Upper lobe of left lung (tissue), 6 donors: ENCODE data around the gene RUNDC3A. TPM values are rescaled to one million over a fixed set of nuclear protein-coding genes. Genes with fewer than 3 reads are reported as not detected.

Source experiments
- ATAC-seq, 2 donors: fragments of 200-7000 bp; cut with Tn5 transposase; one replicate each; pipeline ENCODE4 v1.9.1; 2022; ENCODE audit warnings: mild to moderate bottlenecking in 2 of 2, moderate library complexity in 2 of 2; ENCODE audit not compliant: low FRiP score in 2 of 2
- DNase-seq, 2 donors: peaks; one replicate each; pipeline ENCODE4 v3.0.0-alpha.2; 2019 to 2020
- H3K27ac ChIP-seq, 4 donors: fragments of 200-600 bp; sonication (generic); one replicate each; pipeline ENCODE4 v1.5.1; 2016 to 2019
- H3K27me3 ChIP-seq, 4 donors: fragments of 200-600 bp; sonication (generic); one replicate each; pipeline ENCODE4 v1.5.1; 2017 to 2019
- H3K36me3 ChIP-seq, 4 donors: fragments of 200-600 bp; sonication (generic); one replicate each; pipeline ENCODE4 v1.5.1; 2016 to 2019
- H3K4me1 ChIP-seq, 4 donors: fragments of 200-600 bp; sonication (generic); one replicate each; pipeline ENCODE4 v1.5.1; 2018 to 2019
- H3K4me3 ChIP-seq, 4 donors: fragments of 200-600 bp; sonication (generic); one replicate each; pipeline ENCODE4 v1.5.1; 2017 to 2019; ENCODE audit warnings: mild to moderate bottlenecking in 2 of 4, moderate library complexity in 1 of 4
- H3K9me3 ChIP-seq, 4 donors: fragments of 200-600 bp; sonication (generic); one replicate each; pipeline ENCODE4 v1.5.1; 2018 to 2019
- CTCF ChIP-seq, 6 experiments: fragments of 450-650 bp in 4 of 6; fragments of 200-600 bp in 2 of 6; sonication (generic) in 2 of 6; IDR thresholded peaks; one replicate each; pipeline ENCODE4 v1.5.1; 2016 to 2019; ENCODE audit warnings: antibody characterized with exemption in 6 of 6
- EP300 ChIP-seq, 4 donors: sonication (generic); formaldehyde crosslinking; IDR thresholded peaks; one replicate each; pipeline ENCODE4 v1.5.1; 2017; ENCODE audit warnings: antibody characterized with exemption in 4 of 4, control low read depth in 2 of 4
- POLR2A ChIP-seq, 4 donors: fragments of 450-650 bp; IDR thresholded peaks; one replicate each; pipeline ENCODE4 v1.5.1; 2016 to 2017; ENCODE audit warnings: antibody characterized with exemption in 4 of 4, mild to moderate bottlenecking in 2 of 4
- POLR2AphosphoS5 ChIP-seq, 2 donors: sonication (generic); formaldehyde crosslinking; IDR thresholded peaks; one replicate each; pipeline ENCODE4 v1.5.1; 2017; ENCODE audit warnings: antibody characterized with exemption in 2 of 2
- WGBS, 2 donors: methylation state at CpG; one replicate each; pipeline ENCODE4 v1.1.5; 2017 to 2018; 5-methylcytosine and 5-hydroxymethylcytosine counted together
- total RNA-seq, 6 donors: library from RNA; depleted of rRNA in 4 of 6; stranded (reverse); fragments of >200 nt in 4 of 6; gene quantifications; one replicate each; pipeline versions ENCODE4 v1.1.0 to v1.2.1, GENCODE V29; 2016 to 2021
- donor health status: DM: no; HTN: no; CAD: no; lungs with moderate emphysema.
- donor health status: DM: no; HTN: yes; CAD: no; lungs with severe emphysema.

Gene RUNDC3A
- total RNA-seq, 6 donors from 2014 or later: 0.13 to 2.6 (median 1.0) TPM; not detected in 3

- WGBS, 2 donors: 66 to 70% methylated on average over 5 to 7 of the region's 7 CpGs
- Histone ChIP-seq H3K27me3 (no peaks in the 10 kb centered on the region), H3K36me3 (no peaks in the 10 kb centered on the region), H3K4me1 (peaks cover 0 to 7% (median 3%) of the 10 kb centered on the region in 4 donors), H3K27ac (peak overlapping the region in 1 of 4 donors; percentile 61), H3K9me3 (no peaks in the 10 kb centered on the region), H3K4me3 (no peak overlapping the region)
- DNase-seq: peak in 1 of 2 donors; percentile 44
- no peak for TF ChIP-seq CTCF (IDR thresholded peaks at IDR 0.05)
- TF ChIP-seq POLR2A (IDR thresholded peaks at IDR 0.05): no peak
- no peak for TF ChIP-seq POLR2AphosphoS5 (IDR thresholded peaks at IDR 0.05)
- TF ChIP-seq EP300 (IDR thresholded peaks at IDR 0.05): no peak
- ATAC-seq: no peak
These were observed 38.7 kb upstream of the RUNDC3A start for GRCh38 chr17:44269535-44270240.

GRCh38 chr17:44272321-44272951 lies 36.0 kb upstream of the RUNDC3A start:
- ATAC-seq: peak in 1 of 2 donors; percentile 23
- H3K27ac ChIP-seq: no peak overlapping the region
- H3K9me3 ChIP-seq: no peaks in the 10 kb centered on the region
- TF ChIP-seq EP300 (IDR thresholded peaks at IDR 0.05): no peak
- TF ChIP-seq POLR2AphosphoS5 (IDR thresholded peaks at IDR 0.05): no peak
- TF ChIP-seq POLR2A (IDR thresholded peaks at IDR 0.05): no peak
- H3K36me3 ChIP-seq: no peaks in the 10 kb centered on the region
- H3K27me3 ChIP-seq: no peaks in the 10 kb centered on the region
- DNase-seq: no peak
- no peak overlapping the region for H3K4me3 ChIP-seq
- 35 to 66% methylated on average over 11 to 13 of the region's 13 CpGs for WGBS, 2 donors
- peaks cover 0 to 7% (median 3%) of the 10 kb centered on the region in 4 donors for H3K4me1 ChIP-seq

- Histone ChIP-seq H3K27me3 (no peaks in the 10 kb centered on the region), H3K36me3 (no peaks in the 10 kb centered on the region), H3K4me1 (peaks cover 0 to 7% (median 3%) of the 10 kb centered on the region in 4 donors), H3K9me3 (no peaks in the 10 kb centered on the region), H3K4me3 (no peak overlapping the region), H3K27ac (no peak overlapping the region)
- DNase-seq: no peak
- WGBS, 2 donors: 77 to 87% methylated on average over 5 to 6 of the region's 6 CpGs
- no peak for TF ChIP-seq EP300 (IDR thresholded peaks at IDR 0.05)
- no peak for ATAC-seq
These were observed 35.4 kb upstream of the RUNDC3A start for GRCh38 chr17:44272954-44273353.

GRCh38 chr17:44273607-44274006 lies 34.8 kb upstream of the RUNDC3A start:
- DNase-seq (no peak), ATAC-seq (no peak)
- Histone ChIP-seq H3K4me1 (peaks cover 0 to 7% (median 3%) of the 10 kb centered on the region in 4 donors), H3K36me3 (no peaks in the 10 kb centered on the region), H3K4me3 (no peak overlapping the region), H3K27ac (no peak overlapping the region), H3K27me3 (no peaks in the 10 kb centered on the region), H3K9me3 (no peaks in the 10 kb centered on the region)
- WGBS, 2 donors: 86 to 88% methylated on average over 5 of the region's 5 CpGs
- TF ChIP-seq EP300 (IDR thresholded peaks at IDR 0.05): no peak
- TF ChIP-seq POLR2AphosphoS5 (IDR thresholded peaks at IDR 0.05): no peak
- no peak for TF ChIP-seq POLR2A (IDR thresholded peaks at IDR 0.05)
- TF ChIP-seq CTCF (IDR thresholded peaks at IDR 0.05): no peak

GRCh38 chr17:44277976-44278375 lies 30.4 kb upstream of the RUNDC3A start:
- Histone ChIP-seq H3K4me3 (no peak overlapping the region), H3K9me3 (no peaks in the 10 kb centered on the region), H3K27ac (no peak overlapping the region), H3K27me3 (no peaks in the 10 kb centered on the region), H3K36me3 (no peaks in the 10 kb centered on the region), H3K4me1 (peaks cover 13 to 23% (median 19%) of the 10 kb centered on the region in 4 donors)
- peak in 1 of 2 donors; percentile 33 for ATAC-seq
- DNase-seq: no peak
- 77 to 85% methylated on average over 4 of the region's 4 CpGs for WGBS, 2 donors
- TF ChIP-seq POLR2AphosphoS5 (IDR thresholded peaks at IDR 0.05) (no peak), POLR2A (IDR thresholded peaks at IDR 0.05) (no peak), CTCF (IDR thresholded peaks at IDR 0.05) (no peak), EP300 (IDR thresholded peaks at IDR 0.05) (no peak)
